ENCODE results near the gene TRMT112.

GRCh38 chr11:64320556-64320955, 3.2 kb upstream of the TRMT112 start:
- TF ChIP-seq CTCF (IDR thresholded peaks at IDR 0.05) (no peak), POLR2A (IDR thresholded peaks at IDR 0.05) (no peak)

Measured in body of pancreas (tissue), 4 donors.